Neural cell (in vitro differentiated cells): ENCODE measurements around the gene GUCY1A2. TPM values are rescaled to one million over a fixed set of nuclear protein-coding genes. Genes with fewer than 3 reads are reported as not detected.

ENCODE experiments used
- H2AFZ ChIP-seq: fragments of 200-600, 300-800 bp; sonication (generic), shearing (Covaris generic); 2 replicates; pipeline ENCODE4 v1.6.0; 2014; ENCODE audit warnings: low read depth, mild to moderate bottlenecking, antibody characterized with exemption, low read length, moderate library complexity
- H3F3A ChIP-seq: fragments of 200-600 bp; shearing (Covaris generic); 2 replicates; pipeline ENCODE4 v1.6.1; 2016; ENCODE audit warnings: mild to moderate bottlenecking, moderate library complexity, mixed read lengths, antibody characterized with exemption, low read length; ENCODE audit not compliant: insufficient read depth, poor library complexity, severe bottlenecking
- H3K27ac ChIP-seq: fragments of 200-600, 300-800 bp; sonication (generic), shearing (Covaris generic); 2 replicates; pipeline ENCODE4 v1.5.1; 2014; ENCODE audit warnings: mild to moderate bottlenecking, low read length, moderate library complexity
- H3K27me3 ChIP-seq: fragments of 300-800, 200-600 bp; sonication (generic), shearing (Covaris generic); 2 replicates; pipeline ENCODE4 v1.6.0; 2014; ENCODE audit warnings: mild to moderate bottlenecking, low read depth, low read length, moderate library complexity; ENCODE audit not compliant: insufficient read depth
- H3K36me3 ChIP-seq: fragments of 300-800, 200-600 bp; sonication (generic), shearing (Covaris generic); 2 replicates; pipeline ENCODE4 v1.5.1; 2014; ENCODE audit warnings: mild to moderate bottlenecking, antibody characterized with exemption, low read length, moderate library complexity; ENCODE audit not compliant: insufficient read depth
- H3K4me2 ChIP-seq: fragments of 300-800, 200-600 bp; sonication (generic), shearing (Covaris generic); 2 replicates; pipeline ENCODE4 v1.6.0; 2014; ENCODE audit warnings: mild to moderate bottlenecking, low read length
- H3K4me3 ChIP-seq: fragments of 300-800, 200-600 bp; sonication (generic), shearing (Covaris generic); 2 replicates; pipeline ENCODE4 v1.5.1; 2014; ENCODE audit warnings: mild to moderate bottlenecking, low read length, moderate library complexity
- H3K79me2 ChIP-seq: fragments of 200-600 bp; shearing (Covaris generic); replicated peaks from 2 replicates; pipeline ENCODE4 v1.6.0; 2014; ENCODE audit warnings: mild to moderate bottlenecking, low read length, moderate library complexity; ENCODE audit not compliant: insufficient read depth
- H3K9ac ChIP-seq: fragments of 300-800, 200-600 bp; sonication (generic), shearing (Covaris generic); 2 replicates; pipeline ENCODE4 v1.6.1; 2016; ENCODE audit warnings: mild to moderate bottlenecking, low read length, mixed read lengths
- H3K9me2 ChIP-seq: fragments of 200-600 bp; shearing (Covaris generic); 2 replicates; pipeline ENCODE4 v1.6.1; 2016; ENCODE audit warnings: mild to moderate bottlenecking, low read length, mixed read lengths; ENCODE audit not compliant: insufficient read depth
- H3K9me3 ChIP-seq: fragments of 200-600, 300-800 bp; sonication (generic), shearing (Covaris generic); 2 replicates; pipeline ENCODE4 v1.6.1; 2016; ENCODE audit warnings: mild to moderate bottlenecking, mixed run types, low read length, moderate library complexity, mixed read lengths
- H4K20me1 ChIP-seq: fragments of 200-600 bp; shearing (Covaris generic); 2 replicates; pipeline ENCODE4 v1.6.1; 2016; ENCODE audit warnings: mild to moderate bottlenecking, mixed run types; ENCODE audit not compliant: insufficient read depth
- CTCF ChIP-seq: fragments of 450-650 bp; IDR thresholded peaks from 2 replicates; pipeline ENCODE4 v1.5.1; 2014; ENCODE audit warnings: antibody characterized with exemption, mild to moderate bottlenecking, moderate library complexity; ENCODE audit not compliant: poor library complexity, severe bottlenecking
- EP300 ChIP-seq: fragments of 450-650 bp; conservative IDR thresholded peaks from 2 replicates; pipeline ENCODE4 v1.6.1; 2014; ENCODE audit warnings: antibody characterized with exemption, mild to moderate bottlenecking, moderate library complexity; ENCODE audit not compliant: poor library complexity, severe bottlenecking
- EZH2 ChIP-seq: fragments of 200-600, 300-800 bp; shearing (Covaris generic), sonication (generic); IDR thresholded peaks from 2 replicates; pipeline ENCODE4 v1.6.1; 2014; ENCODE audit warnings: antibody characterized with exemption, low read length, borderline replicate concordance, mild to moderate bottlenecking; ENCODE audit not compliant: insufficient read depth, poor library complexity, severe bottlenecking
- MXI1 ChIP-seq: fragments of 450-650 bp; conservative IDR thresholded peaks from 2 replicates; pipeline ENCODE4 v1.6.1; 2014; ENCODE audit warnings: antibody characterized with exemption, mild to moderate bottlenecking; ENCODE audit not compliant: poor library complexity, severe bottlenecking
- POLR2AphosphoS5 ChIP-seq: IDR thresholded peaks from 2 replicates; pipeline ENCODE4 v1.6.1; 2012
- RAD21 ChIP-seq: fragments of 450-650 bp; conservative IDR thresholded peaks from 2 replicates; pipeline ENCODE4 v1.6.1; 2014; ENCODE audit warnings: antibody characterized with exemption, mild to moderate bottlenecking, moderate library complexity
- SMC3 ChIP-seq: fragments of 450-650 bp; conservative IDR thresholded peaks from 2 replicates; pipeline ENCODE4 v1.6.1; 2014; ENCODE audit warnings: antibody characterized with exemption, mild to moderate bottlenecking, moderate library complexity; ENCODE audit not compliant: poor library complexity
- TAF1 ChIP-seq: IDR thresholded peaks from 2 replicates; pipeline ENCODE4 v1.6.1; 2012; ENCODE audit warnings: low read depth
- polyA plus RNA-seq: library from polyadenylated mRNA; depleted of rRNA; stranded (reverse); fragments of >200 nt; gene quantifications from 2 replicates; pipeline ENCODE4 v1.2.3, GENCODE V29; 2014
- TF ChIP-seq, protein P1 (sequence below): IDR thresholded peaks from 2 replicates; pipeline ENCODE4 v1.6.1; 2012; ENCODE audit warnings: borderline replicate concordance

GUCY1A2 gene
- polyA plus RNA-seq, 1 donor from 2014 or later, result 5.1 TPM

- Histone ChIP-seq H2AFZ (no peak overlapping the region), H4K20me1 (no peaks in the 10 kb centered on the region), H3K27ac (no peak overlapping the region), H3K4me2 (no peak overlapping the region), H3K79me2 (no peaks in the 10 kb centered on the region), H3K36me3 (no peaks in the 10 kb centered on the region), H3K9ac (no peak overlapping the region), H3F3A (no peaks in the 10 kb centered on the region), H3K4me3 (no peak overlapping the region), H3K9me2 (no peaks in the 10 kb centered on the region), H3K9me3 (no peaks in the 10 kb centered on the region), H3K27me3 (no peaks in the 10 kb centered on the region)
- TF ChIP-seq TAF1 (no peak), RAD21 (no peak), EP300 (no peak), POLR2AphosphoS5 (no peak)
- TF ChIP-seq, protein P1, sequence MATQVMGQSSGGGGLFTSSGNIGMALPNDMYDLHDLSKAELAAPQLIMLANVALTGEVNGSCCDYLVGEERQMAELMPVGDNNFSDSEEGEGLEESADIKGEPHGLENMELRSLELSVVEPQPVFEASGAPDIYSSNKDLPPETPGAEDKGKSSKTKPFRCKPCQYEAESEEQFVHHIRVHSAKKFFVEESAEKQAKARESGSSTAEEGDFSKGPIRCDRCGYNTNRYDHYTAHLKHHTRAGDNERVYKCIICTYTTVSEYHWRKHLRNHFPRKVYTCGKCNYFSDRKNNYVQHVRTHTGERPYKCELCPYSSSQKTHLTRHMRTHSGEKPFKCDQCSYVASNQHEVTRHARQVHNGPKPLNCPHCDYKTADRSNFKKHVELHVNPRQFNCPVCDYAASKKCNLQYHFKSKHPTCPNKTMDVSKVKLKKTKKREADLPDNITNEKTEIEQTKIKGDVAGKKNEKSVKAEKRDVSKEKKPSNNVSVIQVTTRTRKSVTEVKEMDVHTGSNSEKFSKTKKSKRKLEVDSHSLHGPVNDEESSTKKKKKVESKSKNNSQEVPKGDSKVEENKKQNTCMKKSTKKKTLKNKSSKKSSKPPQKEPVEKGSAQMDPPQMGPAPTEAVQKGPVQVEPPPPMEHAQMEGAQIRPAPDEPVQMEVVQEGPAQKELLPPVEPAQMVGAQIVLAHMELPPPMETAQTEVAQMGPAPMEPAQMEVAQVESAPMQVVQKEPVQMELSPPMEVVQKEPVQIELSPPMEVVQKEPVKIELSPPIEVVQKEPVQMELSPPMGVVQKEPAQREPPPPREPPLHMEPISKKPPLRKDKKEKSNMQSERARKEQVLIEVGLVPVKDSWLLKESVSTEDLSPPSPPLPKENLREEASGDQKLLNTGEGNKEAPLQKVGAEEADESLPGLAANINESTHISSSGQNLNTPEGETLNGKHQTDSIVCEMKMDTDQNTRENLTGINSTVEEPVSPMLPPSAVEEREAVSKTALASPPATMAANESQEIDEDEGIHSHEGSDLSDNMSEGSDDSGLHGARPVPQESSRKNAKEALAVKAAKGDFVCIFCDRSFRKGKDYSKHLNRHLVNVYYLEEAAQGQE, result no peak
Measured at GRCh38 chr11:106813806-106814205, 204.5 kb downstream of the GUCY1A2 start.

- Histone ChIP-seq H4K20me1 (no peaks in the 10 kb centered on the region), H3K27ac (no peak overlapping the region), H3K4me3 (no peak overlapping the region), H3K27me3 (no peaks in the 10 kb centered on the region), H3K9me3 (no peaks in the 10 kb centered on the region), H2AFZ (no peak overlapping the region), H3K9ac (no peak overlapping the region), H3K36me3 (no peaks in the 10 kb centered on the region), H3F3A (no peaks in the 10 kb centered on the region), H3K4me2 (no peak overlapping the region), H3K9me2 (no peaks in the 10 kb centered on the region), H3K79me2 (no peaks in the 10 kb centered on the region)
- no peak for TF ChIP-seq TAF1
- TF ChIP-seq CTCF, result no peak
- TF ChIP-seq, protein P1, result no peak
- TF ChIP-seq RAD21, result no peak
- TF ChIP-seq POLR2AphosphoS5, result no peak
- no peak for TF ChIP-seq MXI1
- no peak for TF ChIP-seq EP300
- no peak for TF ChIP-seq EZH2
- TF ChIP-seq SMC3, result no peak
Measured at GRCh38 chr11:106794058-106794457, 224.2 kb downstream of the GUCY1A2 start.
